HG02884 (cell line): ENCODE data around the gene PTPRE.
"Not testable (repeated sequence)": the region's sequence is repeated elsewhere in the genome, so short reads cannot be mapped to it uniquely, and the experiment has no call there.

Experiments used
- ATAC-seq: cut with Tn5 transposase; IDR thresholded peaks from one replicate; pipeline ENCODE4 v1.9.1; 2021; ENCODE audit warnings: mild to moderate bottlenecking, moderate library complexity; ENCODE audit not compliant: unreplicated experiment

PTPRE gene

DNA sequence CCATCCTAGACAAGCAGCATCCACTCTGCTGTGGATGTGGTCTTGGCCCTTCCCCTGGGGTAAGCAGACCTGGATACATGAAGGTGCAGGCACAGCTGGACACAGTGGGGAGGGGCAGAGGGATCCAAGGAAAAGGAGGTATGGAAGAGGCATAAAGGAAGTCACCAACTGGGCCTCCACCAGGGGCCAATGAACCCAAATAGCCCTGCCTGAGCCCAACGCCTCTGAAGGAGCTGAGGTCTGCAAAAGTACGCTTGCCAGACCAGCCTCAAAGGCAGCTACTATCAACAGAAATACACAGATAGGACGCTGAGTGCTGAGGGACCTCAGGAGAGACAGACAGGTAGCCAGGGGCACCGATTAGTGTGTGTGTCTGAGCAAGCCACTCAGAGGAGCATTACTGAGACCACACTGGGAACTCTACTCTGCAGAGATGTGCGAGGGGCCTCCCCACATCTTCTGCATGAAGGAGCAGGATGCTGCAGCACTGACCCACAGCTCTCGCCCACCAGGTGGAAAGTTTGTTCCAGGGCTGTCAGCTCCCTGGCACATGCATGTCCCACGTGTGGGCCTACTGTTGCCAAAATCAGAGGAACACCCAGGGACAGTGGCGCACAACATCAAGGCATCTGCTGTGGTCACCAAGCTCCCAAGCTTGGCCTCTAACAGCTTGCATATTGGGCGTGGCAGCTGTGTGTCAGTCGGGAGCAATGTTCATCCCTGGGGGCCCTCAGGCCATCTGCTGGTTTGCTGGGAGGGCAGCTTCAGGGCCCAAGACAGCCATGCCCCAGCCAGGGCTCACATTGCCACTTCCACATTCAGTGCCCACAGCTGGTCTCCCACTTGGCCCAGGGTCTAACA is 179.3 kb downstream of the PTPRE start:
- ATAC-seq = no peak

DNA sequence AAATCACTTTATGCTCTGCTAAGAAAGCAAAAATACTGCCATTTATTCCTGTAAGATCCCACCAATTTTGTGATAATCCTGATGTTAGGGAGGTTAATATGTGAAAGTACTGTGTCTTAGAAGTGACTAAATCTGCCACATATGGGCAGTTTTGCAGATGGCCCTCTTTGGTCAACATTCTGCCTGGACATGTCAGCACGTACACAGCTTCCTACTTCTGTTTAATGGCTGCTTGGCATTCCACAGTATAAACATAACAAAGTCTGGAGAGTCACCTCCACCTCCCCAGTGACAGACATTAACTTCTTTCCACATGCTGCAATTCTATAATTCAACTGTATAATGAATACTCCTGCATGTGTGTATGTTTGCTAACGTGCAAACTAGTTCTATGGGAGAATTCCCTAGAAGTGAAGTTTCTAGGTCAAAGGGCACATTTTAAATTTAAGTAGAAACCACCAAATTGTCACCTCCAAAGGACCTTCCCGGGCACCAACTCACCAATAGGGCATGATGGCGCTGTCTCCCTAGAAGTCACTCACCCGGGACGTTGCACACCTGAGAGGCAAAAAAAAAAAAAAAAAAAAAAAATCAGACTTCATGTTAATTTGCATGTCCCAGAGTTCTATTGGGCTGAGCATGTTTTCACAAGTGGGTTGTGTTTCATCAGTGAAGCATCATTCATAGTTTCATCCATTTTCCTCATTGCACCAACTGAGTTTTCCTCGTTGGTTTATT is 180.4 kb downstream of the PTPRE start:
- ATAC-seq = no peak

DNA sequence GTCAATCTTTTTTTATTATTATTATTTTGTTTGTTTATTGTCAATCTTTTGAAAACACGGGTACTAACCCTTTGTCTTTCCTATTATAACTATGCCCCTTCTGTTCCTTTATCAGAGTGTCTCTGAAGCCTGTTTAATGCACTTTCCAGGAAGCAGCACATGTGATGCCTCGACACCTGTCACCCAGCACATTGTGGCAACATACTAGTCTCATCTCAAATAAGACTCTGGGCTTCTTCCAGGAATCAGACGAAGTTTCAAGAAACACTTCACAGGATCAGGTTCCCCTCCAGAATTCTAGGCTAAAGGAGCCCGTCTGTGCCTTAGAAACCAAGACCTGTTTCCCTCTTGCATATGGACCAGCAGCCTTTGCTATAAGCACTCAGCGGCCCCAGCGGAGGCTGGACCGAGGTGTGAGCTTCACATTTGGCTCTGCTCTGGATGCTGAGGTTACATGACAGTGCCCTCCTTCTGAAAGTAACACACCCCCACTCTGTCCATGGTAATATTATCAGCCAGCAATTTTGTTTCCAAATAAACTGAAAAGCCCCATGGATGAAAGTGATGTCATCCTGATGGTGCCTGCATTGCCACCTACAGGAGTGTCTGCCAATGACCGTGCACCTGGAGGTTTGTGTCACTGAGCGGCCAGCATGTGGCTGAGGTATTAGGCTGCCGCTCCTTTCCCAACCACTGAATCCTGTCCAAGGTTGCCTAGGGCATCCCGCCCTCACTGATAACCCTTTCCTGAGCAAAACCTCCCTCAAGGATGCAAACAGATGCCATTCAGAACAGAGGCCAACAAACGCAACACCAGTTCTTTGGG is 181.2 kb downstream of the PTPRE start:
- no peak for ATAC-seq

DNA sequence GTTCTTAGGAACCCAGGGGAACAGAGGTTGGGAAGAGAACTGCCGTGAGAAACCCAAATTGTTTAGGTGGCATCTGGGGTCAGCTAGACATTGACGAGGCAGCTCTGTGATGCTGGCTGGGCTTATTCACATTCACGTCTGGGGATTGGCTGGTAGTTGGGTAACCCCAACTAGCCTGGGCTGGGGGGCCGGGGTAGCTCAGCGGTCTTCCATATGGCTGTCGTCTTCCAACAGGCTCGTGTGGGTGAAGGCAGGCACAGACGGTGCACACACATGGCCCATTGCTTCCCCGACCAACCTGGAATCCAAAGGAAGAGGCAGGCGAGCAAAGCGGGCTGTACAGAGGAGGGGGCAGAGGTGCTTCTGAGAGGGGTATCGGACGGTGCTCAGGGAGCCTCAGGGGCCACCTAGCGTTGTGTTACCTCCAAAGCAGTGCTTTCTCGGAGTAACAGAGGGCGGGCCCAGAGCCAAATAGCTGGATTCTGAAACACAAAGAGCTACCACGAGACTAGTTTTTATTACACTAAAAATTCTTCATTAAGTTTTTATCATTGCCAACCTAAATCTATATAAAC is 184.8 kb downstream of the PTPRE start:
- ATAC-seq = no peak

DNA sequence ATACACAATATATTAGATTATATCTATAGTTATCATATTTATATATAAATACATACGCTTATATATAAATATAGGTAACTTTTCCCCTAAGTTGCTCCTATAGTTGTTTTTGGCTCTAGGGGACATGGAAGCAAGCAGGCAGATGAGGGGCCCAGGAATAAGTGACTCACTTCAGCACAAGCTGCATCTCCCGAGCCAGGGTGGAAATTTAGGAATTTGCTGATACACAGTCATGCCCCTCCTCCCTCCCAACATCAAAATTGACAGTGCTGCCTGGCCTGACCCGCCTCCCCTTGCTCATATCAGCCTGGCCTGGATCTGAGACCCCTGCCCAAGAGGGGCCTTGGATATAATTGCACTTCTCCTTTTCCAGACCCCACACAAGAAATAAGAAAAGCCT is 185.6 kb downstream of the PTPRE start:
- no peak for ATAC-seq

DNA sequence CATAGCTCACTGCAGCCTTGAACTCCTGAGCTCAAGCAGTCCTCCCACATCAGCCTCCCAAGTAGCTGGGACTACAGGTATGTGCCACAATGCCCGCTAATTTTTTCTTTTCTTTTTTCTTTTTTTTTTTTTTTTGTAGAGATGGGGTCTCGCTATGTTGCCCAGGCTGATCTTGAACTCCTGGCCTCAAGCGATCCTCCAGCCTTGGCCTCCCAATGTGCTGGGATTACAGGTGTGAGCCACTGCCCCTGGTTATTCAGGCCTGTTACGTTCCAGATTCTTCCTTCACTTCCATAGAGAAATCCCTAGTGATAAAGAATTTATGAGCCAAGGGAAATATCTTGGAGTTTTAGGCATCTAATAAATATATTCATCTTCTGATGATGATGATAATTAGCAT is 187.7 kb downstream of the PTPRE start:
- ATAC-seq = not testable (repeated sequence)

DNA sequence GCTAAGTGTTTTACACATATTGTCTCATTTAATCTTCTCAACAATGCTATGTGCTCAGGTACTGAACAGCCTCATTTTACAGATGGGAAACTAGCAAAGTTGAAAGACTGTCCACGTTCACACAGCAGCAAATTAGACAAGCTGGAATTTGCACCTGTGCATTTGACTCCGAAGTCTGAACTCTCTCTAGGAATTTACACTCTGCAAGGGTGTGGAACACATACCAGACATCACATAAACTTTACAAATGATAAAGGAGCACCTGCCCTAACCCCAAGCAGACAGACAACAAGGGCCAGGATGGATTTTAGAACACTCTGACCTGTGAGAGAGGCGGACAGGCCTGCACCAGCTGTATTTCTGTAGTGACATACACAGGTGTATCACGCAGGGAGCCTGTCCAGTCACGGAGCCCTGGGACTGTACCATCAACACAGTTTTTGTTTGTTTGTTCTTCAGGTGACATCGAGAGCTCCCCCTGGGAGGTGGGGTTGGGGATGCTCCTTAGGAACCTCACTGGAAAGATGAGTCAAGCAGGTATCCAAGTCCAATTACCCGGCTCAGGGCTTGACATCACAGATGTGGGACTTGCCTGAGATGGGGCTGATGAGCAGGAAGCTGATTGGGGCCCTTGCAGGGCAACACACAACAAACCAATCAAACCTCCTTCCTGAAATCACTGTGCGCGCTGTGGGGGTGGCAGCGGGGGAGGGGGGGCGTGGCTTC is 188.3 kb downstream of the PTPRE start:
- ATAC-seq = peak; percentile 77

DNA sequence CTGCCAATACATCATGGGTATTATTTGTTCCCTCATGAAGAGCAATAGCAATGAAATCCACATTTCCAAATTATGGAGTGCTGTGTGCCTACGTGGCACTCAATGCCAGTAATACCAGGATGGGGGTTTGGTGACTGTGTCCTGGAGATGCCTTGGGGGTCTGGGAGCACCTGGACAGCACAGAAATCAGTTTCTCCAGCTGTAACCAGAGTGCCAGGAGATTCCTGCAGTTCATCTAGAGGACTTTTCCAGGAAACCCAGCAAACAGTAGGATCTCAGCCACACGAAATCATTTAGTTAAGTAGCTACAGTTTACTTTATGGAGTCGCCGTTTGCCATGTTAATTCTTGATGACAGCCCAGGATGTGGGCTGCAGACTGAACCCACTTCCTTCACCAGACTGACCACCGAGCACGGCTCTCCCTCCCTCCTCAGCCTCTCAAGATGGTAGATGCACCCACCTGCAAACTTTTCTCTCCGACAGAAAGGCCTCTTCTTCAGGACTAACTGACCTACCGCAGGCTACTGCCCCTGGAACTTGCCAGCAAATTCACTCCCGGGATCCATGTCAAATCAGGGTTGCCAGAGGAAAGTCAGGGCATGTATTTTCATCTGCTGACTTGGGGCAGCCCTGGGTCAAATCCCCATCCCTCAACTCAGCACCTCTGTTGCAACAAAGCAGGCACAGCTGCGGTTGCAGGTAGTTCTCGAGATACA is 189.0 kb downstream of the PTPRE start:
- ATAC-seq = peak; percentile 29

DNA sequence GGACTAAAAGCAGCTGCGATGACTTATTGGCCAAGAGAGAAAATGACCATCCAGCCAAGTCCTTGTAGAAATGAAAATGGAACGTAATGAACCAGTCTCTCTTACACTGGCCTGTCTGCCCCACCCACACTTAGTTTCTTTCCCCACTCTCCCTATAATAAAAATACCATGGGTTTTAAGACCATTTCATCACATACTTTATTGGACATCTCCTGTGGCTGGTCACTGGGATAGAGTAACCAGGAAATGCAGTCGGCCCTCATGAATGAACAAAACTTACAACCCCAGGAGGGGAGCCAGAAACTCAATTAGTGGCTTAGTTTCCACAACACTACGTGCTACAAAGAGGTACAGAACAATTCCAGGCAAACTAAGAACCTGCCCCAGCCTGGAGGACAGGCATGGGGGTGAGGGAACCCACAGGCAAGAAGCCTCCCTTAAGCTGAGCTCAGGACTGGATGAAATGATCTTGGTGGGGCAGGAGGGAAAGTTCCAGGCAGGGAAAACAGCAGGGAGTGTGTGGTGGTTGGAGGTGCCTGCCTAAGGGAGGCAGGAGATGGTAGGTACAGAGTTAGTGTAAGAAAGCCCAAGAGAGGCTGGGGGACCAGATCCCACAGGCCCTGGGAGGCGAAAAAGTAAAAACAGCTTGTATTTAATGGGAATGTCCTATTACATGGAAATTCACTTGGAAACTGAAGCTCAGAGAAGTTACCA is 189.7 kb downstream of the PTPRE start:
- no peak for ATAC-seq

DNA sequence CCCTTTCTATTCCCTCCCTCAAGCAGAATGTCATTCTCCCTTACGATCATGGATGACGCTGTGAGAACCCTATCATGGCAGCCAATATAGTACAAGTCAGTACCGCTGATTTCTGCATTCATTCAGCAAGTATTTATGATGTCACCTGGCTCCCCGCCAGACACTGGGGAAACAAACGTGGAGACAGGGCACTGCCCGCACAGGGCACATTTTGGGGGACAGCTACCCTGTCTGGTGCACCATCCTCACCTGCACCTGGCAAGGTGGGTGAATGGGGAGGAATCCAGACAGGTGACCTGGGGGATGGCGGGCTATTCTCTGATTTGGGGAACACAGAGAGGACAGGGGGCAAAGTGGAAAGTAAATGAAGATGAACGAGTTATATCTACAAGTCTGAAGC is 190.9 kb downstream of the PTPRE start:
- no peak for ATAC-seq

DNA sequence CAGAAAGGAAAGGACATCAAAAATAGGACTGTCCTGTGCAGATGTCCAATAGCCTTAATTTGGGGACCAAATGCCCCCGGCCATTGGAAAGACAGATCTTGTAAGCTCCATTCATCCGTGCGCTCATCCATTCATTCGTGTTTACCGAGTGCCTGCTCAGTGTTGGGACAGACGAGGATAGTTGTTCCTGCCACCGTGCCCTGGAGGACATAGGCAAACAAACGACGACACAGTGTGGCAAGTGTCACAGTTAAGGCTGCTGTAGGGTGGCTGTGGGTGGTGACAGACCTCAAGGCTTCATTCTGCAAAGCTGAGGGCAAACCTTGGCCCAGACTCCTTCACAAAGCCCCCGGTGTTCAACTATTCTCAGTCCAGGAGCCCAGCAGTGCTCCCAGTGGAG is 191.7 kb downstream of the PTPRE start:
- no peak for ATAC-seq

DNA sequence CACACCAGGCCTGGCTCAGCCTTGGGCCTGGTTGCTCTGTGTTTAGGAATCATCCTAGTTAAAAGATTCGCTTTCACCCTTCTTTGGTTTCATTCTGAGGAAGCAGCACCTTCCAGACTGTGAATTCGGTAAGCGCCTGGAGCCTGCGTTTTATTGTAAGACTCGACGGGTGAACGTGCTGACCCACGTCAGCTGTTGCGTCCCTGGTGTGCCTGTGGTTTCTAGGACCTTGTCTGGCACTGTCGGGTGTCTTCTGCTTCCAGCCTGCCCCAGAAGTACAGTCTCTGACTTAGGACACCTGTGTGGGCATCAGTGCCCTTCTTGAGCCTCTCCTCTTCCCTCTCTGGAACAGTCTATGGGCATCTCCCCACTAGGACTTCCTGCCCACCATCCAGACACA is 193.0 kb downstream of the PTPRE start:
- ATAC-seq = no peak

DNA sequence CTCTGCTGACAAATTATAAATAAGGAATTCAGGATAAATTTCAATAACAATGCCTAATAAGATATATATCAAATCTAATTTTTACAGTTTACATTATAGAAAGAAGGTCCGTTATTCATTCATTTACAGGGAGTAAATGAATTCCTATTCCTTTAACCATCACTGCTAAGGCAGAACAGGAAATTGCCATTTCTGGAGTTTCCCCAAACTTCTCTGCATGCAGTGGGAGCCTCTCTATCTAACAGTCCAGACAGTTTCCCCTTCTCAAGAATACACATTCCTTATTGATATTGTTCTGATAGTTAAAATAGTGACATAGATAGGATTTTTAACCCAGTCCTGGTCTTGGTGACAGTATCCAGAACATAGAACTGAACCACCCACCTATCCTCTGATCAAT is 195.0 kb downstream of the PTPRE start:
- ATAC-seq = no peak

DNA sequence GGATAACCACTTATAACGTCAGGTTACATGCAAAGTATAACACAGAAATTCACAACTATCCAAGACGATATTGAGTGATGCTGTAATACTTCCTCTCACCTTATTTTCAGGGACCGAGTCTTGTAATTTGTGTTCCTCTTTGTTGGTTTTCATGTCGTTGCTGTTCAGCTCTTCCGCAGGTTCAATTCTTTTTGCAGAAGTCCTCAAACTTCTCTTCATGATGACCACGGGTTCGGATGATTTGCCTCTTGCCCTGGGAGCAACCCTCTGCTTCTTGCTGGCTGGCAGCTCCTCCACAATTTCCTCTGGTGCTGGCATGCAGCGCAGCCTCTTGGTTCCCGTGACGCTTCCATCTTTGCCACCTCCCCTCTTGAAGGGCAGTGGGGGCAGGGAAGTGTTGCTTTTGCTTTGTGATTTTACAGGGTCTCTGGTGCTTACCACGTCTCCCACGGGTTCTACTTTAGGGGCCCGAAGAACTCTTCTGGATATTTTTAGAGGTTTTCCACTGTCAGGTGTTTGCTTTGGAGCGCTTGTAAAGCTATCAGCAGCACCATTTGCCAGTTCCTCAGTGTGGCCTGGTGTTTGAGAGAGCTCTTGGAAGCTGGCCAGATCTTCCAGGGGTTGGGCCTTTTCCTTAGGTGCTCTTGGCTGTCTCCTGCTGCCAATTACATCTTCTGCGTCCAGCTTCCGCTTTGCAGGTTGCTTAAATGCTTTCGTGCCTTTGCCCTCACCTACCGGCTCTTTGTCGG is 195.8 kb downstream of the PTPRE start:
- no peak for ATAC-seq

DNA sequence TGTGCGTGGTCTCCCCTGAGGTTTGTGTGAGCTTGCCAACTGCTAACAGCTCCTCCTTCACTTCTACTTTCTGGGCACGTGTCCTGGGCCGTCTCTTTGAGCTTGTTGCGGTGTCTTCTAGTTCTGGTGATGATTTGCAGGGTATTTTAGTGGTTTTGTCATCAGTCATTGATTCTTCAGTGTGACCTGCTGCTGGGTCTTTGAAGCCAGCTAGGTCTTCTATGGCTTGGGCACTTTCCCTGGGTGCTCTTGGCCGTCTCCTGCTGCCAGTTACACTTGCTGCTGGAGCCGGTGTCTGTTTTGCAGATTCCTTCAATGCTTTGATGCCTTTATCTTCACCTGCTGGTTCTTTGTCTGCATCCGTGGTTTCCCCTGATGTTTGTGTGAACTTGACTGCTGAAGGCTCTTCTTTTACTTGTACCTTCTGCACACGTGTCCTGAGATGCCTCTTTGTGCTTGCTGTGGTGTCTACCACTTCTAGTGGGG is 196.4 kb downstream of the PTPRE start:
- ATAC-seq = no peak

DNA sequence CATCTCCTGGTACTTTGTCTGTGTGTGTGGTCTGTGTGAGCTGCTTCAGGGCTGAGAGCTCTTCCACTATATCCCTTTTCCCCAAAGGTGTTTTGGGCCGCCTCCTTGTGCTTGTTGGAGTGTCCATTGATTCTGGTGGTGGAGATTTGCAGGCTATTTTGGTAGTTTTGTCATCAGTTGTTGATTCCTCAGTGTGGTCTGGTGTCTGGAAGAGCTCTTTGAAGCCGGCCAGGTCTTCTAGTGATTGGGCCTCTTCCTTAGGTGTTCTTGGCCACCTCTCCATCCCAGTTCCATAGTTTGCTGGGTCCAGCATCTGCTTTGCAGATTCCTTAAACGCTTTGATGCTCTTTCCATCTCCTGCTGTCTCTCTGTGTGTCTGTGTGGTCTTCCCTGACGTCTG is 198.5 kb downstream of the PTPRE start:
- ATAC-seq = no peak

DNA sequence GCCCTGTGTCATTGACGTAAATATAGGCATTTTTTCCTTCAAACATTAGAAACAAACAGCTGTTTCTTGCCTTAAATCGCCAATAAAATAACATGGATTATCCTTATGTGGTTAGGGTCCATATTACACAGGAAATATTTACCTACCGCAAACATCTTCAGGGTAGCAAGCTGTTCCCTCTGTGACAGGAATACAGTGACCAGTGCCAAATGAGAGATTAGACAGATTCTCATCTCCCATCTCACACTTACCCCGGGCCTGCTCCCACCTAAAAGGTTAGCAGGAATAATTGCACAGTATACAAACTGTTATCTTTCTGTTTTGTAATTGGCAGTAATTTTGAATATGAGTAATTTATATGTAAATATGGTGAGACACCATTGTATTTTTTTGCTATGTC is 202.8 kb downstream of the PTPRE start:
- no peak for ATAC-seq

DNA sequence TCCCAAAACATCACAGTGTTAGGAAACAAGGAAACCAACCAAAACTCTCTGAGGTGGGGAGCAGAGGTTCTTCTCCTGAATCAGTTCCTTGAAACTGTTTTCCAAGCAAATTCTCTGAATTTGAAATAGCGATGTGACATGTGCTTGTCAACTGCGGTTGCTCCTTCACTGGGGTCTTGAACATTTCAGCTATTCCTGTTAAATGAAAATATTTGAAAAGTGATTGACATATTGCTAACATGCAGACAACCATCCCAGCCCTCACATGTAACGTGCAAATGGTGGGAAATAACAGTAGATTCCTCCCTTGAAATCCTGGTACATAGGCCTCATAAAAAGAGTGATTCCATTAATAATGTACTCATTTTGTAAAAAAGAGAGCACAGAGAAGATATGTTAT is 203.4 kb downstream of the PTPRE start:
- ATAC-seq = no peak
